ENCODE results near the gene PROC. TPM values are rescaled to one million over a fixed set of nuclear protein-coding genes. Genes with fewer than 3 reads are reported as not detected.
"Not testable (repeated sequence)": the region's sequence is repeated elsewhere in the genome, so short reads cannot be mapped to it uniquely, and the experiment has no call there.

Gene PROC
- total RNA-seq, 2 donors from 2014 or later, result not detected

DNA sequence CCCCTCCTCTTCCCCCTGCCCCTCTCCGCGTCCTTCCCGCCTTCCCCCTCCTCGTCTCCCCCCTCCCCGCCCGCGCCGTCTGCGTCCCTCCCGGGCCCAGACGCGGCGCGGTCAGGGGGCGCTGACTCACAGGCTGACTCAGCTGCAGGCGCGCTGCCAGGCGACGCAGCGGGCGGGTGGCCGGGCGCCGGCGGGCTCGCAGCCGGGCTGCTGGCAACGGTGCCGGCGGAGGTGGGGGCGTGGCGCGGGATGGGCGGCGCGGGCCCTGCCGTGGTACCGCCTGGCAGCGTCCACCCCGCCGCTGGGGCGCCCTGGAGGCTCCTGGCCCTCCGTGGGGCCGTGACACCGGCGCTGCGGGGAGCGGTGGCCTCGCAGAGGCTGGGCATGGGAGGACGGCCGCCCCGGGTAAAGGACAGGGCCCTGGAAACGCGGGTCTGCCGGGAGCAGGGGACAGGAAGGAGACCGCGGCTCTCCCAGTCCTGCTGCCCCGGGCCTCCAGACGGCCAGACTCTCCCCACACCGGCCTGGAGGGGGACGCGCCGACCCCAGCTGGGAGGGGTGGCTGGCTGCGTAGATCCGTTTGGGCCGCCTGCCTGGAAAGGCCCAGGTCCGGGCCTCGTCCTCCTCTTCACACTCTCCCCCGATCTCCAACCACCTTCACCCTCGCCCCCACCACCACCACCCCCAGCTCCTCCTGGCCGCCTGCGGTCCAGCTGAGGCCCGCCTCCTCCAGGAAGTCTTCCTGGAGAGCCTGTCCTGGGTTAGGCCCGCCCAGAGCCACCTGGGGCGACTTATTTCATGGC lies 10.0 kb upstream of the PROC start:
- no peaks in the 10 kb centered on the region for H3K4me1 ChIP-seq (replicated peaks)
- no peaks in the 10 kb centered on the region for H3K27me3 ChIP-seq (replicated peaks; ENCODE audit: insufficient read depth)
- WGBS, result 15% methylated on average over 24 of the region's 75 CpGs
- peak; percentile 85 for DNase-seq (ENCODE audit: low spot score)
- peak; percentile 23 for TF ChIP-seq POLR2AphosphoS5 (IDR thresholded peaks at IDR 0.05)
- peak; percentile 60 for TF ChIP-seq POLR2A (IDR thresholded peaks at IDR 0.05)
- TF ChIP-seq, protein P1, sequence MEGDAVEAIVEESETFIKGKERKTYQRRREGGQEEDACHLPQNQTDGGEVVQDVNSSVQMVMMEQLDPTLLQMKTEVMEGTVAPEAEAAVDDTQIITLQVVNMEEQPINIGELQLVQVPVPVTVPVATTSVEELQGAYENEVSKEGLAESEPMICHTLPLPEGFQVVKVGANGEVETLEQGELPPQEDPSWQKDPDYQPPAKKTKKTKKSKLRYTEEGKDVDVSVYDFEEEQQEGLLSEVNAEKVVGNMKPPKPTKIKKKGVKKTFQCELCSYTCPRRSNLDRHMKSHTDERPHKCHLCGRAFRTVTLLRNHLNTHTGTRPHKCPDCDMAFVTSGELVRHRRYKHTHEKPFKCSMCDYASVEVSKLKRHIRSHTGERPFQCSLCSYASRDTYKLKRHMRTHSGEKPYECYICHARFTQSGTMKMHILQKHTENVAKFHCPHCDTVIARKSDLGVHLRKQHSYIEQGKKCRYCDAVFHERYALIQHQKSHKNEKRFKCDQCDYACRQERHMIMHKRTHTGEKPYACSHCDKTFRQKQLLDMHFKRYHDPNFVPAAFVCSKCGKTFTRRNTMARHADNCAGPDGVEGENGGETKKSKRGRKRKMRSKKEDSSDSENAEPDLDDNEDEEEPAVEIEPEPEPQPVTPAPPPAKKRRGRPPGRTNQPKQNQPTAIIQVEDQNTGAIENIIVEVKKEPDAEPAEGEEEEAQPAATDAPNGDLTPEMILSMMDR (IDR thresholded peaks at IDR 0.05), result peak in 2 of 4 experiments; percentile 9 to 39
- no peaks in the 10 kb centered on the region for H3K36me3 ChIP-seq
- H3K4me3 ChIP-seq, result peak overlapping the region; percentile 43 to 47
- H3K9me3 ChIP-seq, result no peaks in the 10 kb centered on the region
- intact Hi-C loops (cut with DNase I), result loop anchor here (10.0 kb wide), 2 partner anchors 267 to 303 kb away; partner anchors contain the start of genes BIN1 and LIMS2
- peak overlapping the region; percentile 87 to 88 for H3K27ac ChIP-seq

DNA sequence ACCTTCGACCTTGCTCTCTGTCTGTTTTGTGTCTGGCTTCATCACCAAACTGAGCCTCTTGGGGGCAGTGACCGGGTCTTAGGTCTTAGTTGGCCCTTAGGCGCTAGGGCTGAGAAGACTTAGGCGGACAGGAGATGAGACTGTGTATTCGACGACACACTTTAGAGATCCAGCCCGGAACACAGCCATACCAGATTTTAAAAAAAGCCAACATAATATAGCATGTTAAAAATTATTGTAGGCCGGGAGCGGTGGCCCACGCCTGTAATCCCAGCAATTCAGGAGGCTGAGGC lies 9.5 kb upstream of the PROC start:
- H3K27me3 ChIP-seq (replicated peaks; ENCODE audit: insufficient read depth), result no peaks in the 10 kb centered on the region

DNA sequence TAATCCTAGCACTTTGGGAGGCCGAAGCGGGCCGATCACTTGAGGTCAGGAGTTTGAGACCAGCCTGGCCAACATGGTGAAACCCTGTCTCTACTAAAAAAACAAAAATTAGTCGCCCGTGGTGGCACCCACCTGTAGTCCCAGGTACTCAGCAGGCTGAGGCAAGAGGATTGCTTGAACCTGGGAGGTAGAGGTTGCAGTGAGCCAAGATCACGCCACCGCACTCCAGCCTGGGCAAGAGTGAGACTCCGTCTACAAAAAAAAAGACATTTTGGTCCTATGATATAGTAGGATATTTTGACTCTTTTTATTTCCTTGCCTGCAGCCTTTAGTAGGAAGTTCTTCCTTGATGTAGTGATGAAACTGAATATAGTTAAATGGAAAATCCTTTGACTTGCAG lies 8.5 kb upstream of the PROC start:
- H3K9me3 ChIP-seq; H3K27ac ChIP-seq; H3K36me3 ChIP-seq; H3K27me3 ChIP-seq (replicated peaks; ENCODE audit: insufficient read depth); DNase-seq (ENCODE audit: low spot score); H3K4me3 ChIP-seq; H3K4me1 ChIP-seq (replicated peaks): not testable (repeated sequence)
- intact Hi-C loops (cut with DNase I), result loop anchor here (10.0 kb wide), 2 partner anchors 265 to 305 kb away; partner anchors contain the start of genes BIN1 and LIMS2
- WGBS, result 97% methylated on average over 8 of the region's 8 CpGs

More for the DNA sequence above, 9.5 kb upstream of the PROC start:
- WGBS, result 90% methylated on average over 10 of the region's 10 CpGs
- H3K27ac ChIP-seq, result peak overlapping the region; percentile 87 to 88
- TF ChIP-seq, protein P1 (IDR thresholded peaks at IDR 0.05), result no peak
- TF ChIP-seq POLR2AphosphoS5 (IDR thresholded peaks at IDR 0.05), result no peak
- TF ChIP-seq POLR2A (IDR thresholded peaks at IDR 0.05), result no peak
- no peaks in the 10 kb centered on the region for H3K4me1 ChIP-seq (replicated peaks)
- H3K36me3 ChIP-seq, result no peaks in the 10 kb centered on the region
- no peak overlapping the region for H3K4me3 ChIP-seq
- intact Hi-C loops (cut with DNase I), result loop anchor here (10.0 kb wide), 2 partner anchors 266 to 304 kb away; partner anchors contain the start of genes BIN1 and LIMS2
- H3K9me3 ChIP-seq, result no peaks in the 10 kb centered on the region
- no peak for DNase-seq (ENCODE audit: low spot score)

DNA sequence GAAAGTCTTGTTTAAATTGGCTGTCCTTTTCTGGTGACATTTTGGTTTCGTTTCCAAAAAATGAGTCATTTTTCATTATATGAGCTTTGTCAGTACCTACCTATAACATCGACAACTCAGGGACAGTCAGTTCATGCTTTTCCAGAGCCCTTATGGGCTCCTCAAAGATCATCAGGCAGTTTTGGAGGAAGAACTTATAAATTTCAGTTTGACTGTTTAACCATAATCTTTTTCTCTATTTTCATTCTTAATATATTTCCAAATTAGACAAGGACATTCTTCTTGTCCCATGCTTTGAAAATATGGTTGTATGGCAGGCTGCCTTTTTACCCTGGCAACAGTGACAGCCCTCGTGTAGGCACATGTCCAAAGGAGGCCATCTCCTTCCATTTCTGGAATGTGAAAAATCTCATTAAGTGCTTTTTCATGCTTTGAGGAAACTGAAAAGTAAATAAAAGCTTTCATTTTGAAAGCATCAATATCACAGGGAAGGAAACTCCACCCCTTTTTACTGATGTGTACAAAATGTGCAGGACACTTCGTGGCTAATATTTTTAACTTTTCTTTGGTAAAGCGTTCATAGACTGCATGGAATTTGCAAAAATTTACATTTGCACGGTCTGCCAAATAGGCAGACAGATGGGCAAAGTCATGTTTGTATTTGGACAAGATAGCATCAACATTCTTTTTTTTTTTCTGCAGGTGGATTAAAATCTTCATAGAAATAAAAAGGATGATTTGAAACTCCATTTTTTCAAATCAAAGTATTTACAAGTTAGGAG lies 7.2 kb upstream of the PROC start:
- WGBS, result under 1% methylated on average over 6 of the region's 6 CpGs
- peak overlapping the region; percentile 40 to 53 for H3K27ac ChIP-seq
- TF ChIP-seq POLR2A (IDR thresholded peaks at IDR 0.05) (no peak), POLR2AphosphoS5 (IDR thresholded peaks at IDR 0.05) (peak; percentile 75)
- H3K9me3 ChIP-seq, result no peaks in the 10 kb centered on the region
- H3K4me1 ChIP-seq (replicated peaks), result peaks cover 2% of the 10 kb centered on the region
- intact Hi-C loops (cut with DNase I), result no loop called here
- H3K27me3 ChIP-seq (replicated peaks; ENCODE audit: insufficient read depth), result no peaks in the 10 kb centered on the region
- DNase-seq (ENCODE audit: low spot score), result peak; percentile 28
- H3K4me3 ChIP-seq, result no peak overlapping the region
- no peaks in the 10 kb centered on the region for H3K36me3 ChIP-seq

DNA sequence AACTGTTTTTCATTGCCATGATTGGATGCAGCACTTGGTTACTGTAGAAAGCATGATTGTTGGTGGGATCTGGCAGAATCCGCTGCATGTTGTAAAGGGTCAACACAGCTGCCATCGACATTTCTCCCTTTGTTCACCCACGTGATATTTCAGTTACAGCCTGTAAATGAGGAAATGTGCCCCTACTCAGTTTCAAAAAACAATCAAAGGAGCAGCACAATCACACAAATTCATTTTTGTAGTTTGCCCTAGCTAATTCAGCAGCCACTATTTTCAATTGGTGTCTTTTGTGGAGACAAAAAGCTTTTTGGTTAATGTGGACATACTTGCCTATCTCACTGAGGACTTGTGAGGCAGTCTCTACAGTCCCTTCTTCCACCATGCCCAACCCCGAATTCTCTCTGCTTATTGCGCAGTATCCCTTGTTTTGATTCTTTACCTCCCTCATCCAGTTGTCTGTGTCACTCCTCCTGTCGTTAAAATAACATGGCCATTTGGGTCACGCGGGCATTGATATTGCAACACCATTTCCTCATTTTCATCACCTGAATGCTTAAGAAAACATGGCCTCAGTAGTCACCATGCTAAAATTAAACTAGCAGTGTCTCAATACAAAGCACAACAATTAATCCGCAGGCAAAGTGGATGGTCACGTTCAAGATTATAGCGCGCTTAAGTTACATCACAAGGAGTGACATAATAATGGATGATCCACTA lies 6.4 kb upstream of the PROC start:
- TF ChIP-seq, protein P1 (IDR thresholded peaks at IDR 0.05), result no peak
- no peak for TF ChIP-seq POLR2A (IDR thresholded peaks at IDR 0.05)
- TF ChIP-seq POLR2AphosphoS5 (IDR thresholded peaks at IDR 0.05), result no peak
- Histone ChIP-seq H3K9me3 (no peaks in the 10 kb centered on the region), H3K27ac (peak overlapping the region in 1 of 2 donors; percentile 53), H3K36me3 (no peaks in the 10 kb centered on the region), H3K4me3 (no peak overlapping the region), H3K27me3 (replicated peaks; ENCODE audit: insufficient read depth) (no peaks in the 10 kb centered on the region), H3K4me1 (replicated peaks) (peaks cover 2% of the 10 kb centered on the region)
- no peak for DNase-seq (ENCODE audit: low spot score)
- intact Hi-C loops (cut with DNase I), result no loop called here
- 70% methylated on average over 12 of the region's 12 CpGs for WGBS
